ENCODE results near the gene GFRA1. TPM values are rescaled to one million over a fixed set of nuclear protein-coding genes. Genes with fewer than 3 reads are reported as not detected.

GFRA1 gene
- total and polyA plus RNA-seq, 10 donors: 0.52 to 36.5 (median 4.5) TPM

DNA sequence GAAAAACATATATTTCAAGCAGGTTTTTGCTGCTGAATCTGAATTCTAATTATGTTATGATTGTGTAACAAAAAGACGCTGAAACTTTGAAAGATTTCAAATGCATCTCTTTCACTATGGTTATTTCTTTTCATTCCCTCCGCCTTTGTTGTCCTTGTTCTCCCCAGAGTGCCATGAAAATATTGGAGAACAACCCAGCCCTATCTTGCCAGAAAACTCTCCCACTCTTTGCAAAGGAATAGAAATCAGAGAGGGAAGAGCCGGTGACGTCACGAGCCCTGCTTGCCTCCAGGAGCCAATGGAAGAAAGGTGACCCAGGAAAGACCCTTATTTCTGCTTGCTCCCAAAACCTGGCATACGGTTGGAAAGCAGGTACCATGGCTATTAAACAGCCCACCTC is 3.4 kb downstream of the GFRA1 start:
- no peaks in the 10 kb centered on the region for H3K9me3 ChIP-seq
- peaks cover 2 to 39% (median 30%) of the 10 kb centered on the region in 6 donors for H3K4me1 ChIP-seq
- H3K36me3 ChIP-seq: no peaks in the 10 kb centered on the region
- no peak for DNase-seq
- intact Hi-C loops (cut with DNase I; ENCODE audit: low total_unique reads): no loop called here
- TF ChIP-seq POLR2A (IDR thresholded peaks at IDR 0.05) (no peak), POLR2AphosphoS5 (IDR thresholded peaks at IDR 0.05) (no peak), CTCF (IDR thresholded peaks at IDR 0.05 in 8 of 11, conservative IDR thresholded peaks at IDR 0.05 in 3 of 11) (no peak)
- H3K27ac ChIP-seq: no peak overlapping the region
- no peak overlapping the region for H3K4me3 ChIP-seq
- WGBS, 5 donors: 63 to 76% (median 67%) methylated on average over 6 of the region's 6 CpGs
- H3K27me3 ChIP-seq (replicated peaks in 1 of 7): peaks cover 0 to 88% (median 50%) of the 10 kb centered on the region in 7 donors

- TF ChIP-seq POLR2AphosphoS5 (IDR thresholded peaks at IDR 0.05) (no peak), CTCF (IDR thresholded peaks at IDR 0.05 in 8 of 11, conservative IDR thresholded peaks at IDR 0.05 in 3 of 11) (no peak), POLR2A (IDR thresholded peaks at IDR 0.05) (no peak)
- no peaks in the 10 kb centered on the region for H3K36me3 ChIP-seq
- H3K4me1 ChIP-seq: peaks cover 2 to 33% (median 26%) of the 10 kb centered on the region in 6 donors
- H3K9me3 ChIP-seq: no peaks in the 10 kb centered on the region
- peaks cover 0 to 82% (median 45%) of the 10 kb centered on the region in 7 donors for H3K27me3 ChIP-seq (replicated peaks in 1 of 7)
- intact Hi-C loops (cut with DNase I; ENCODE audit: low total_unique reads): no loop called here
- WGBS, 5 donors: 53 to 62% (median 54%) methylated on average over 3 of the region's 3 CpGs
- no peak overlapping the region for H3K27ac ChIP-seq
- no peak overlapping the region for H3K4me3 ChIP-seq
- no peak for DNase-seq
Observed at GRCh38 chr10:116268976-116269375, 4.0 kb downstream of the GFRA1 start.

- no peak for DNase-seq
- intact Hi-C loops (cut with DNase I; ENCODE audit: low total_unique reads): no loop called here
- WGBS, 5 donors: 44 to 59% (median 55%) methylated on average over 10 of the region's 10 CpGs
- H3K27ac ChIP-seq: no peak overlapping the region
- TF ChIP-seq POLR2A (IDR thresholded peaks at IDR 0.05) (no peak), CTCF (IDR thresholded peaks at IDR 0.05 in 8 of 11, conservative IDR thresholded peaks at IDR 0.05 in 3 of 11) (no peak), POLR2AphosphoS5 (IDR thresholded peaks at IDR 0.05) (no peak)
- no peak overlapping the region for H3K4me3 ChIP-seq
- H3K4me1 ChIP-seq: peaks cover 0 to under 1% (median 0%) of the 10 kb centered on the region in 6 donors
- H3K27me3 ChIP-seq (replicated peaks in 1 of 7): peaks cover 0 to 49% (median 12%) of the 10 kb centered on the region in 7 donors
- no peaks in the 10 kb centered on the region for H3K36me3 ChIP-seq
- H3K9me3 ChIP-seq: no peaks in the 10 kb centered on the region
Observed at GRCh38 chr10:116265686-116266085, 7.3 kb downstream of the GFRA1 start.

GRCh38 chr10:116263870-116264655 is 8.9 kb downstream of the GFRA1 start:
- peaks cover 0 to 32% (median 4%) of the 10 kb centered on the region in 7 donors for H3K27me3 ChIP-seq (replicated peaks in 1 of 7)
- no peaks in the 10 kb centered on the region for H3K9me3 ChIP-seq
- no peaks in the 10 kb centered on the region for H3K36me3 ChIP-seq
- H3K27ac ChIP-seq: no peak overlapping the region
- H3K4me1 ChIP-seq: no peaks in the 10 kb centered on the region
- intact Hi-C loops (cut with DNase I; ENCODE audit: low total_unique reads): no loop called here
- 76 to 88% (median 84%) methylated on average over 7 of the region's 7 CpGs for WGBS, 5 donors
- no peak overlapping the region for H3K4me3 ChIP-seq
- no peak for DNase-seq
- TF ChIP-seq CTCF (IDR thresholded peaks at IDR 0.05 in 8 of 11, conservative IDR thresholded peaks at IDR 0.05 in 3 of 11): no peak
- no peak for TF ChIP-seq POLR2A (IDR thresholded peaks at IDR 0.05)
- TF ChIP-seq POLR2AphosphoS5 (IDR thresholded peaks at IDR 0.05): no peak

Measured in spleen (tissue), 11 donors.